ENCODE measurements around the gene RHOH. TPM values are rescaled to one million over a fixed set of nuclear protein-coding genes. Genes with fewer than 3 reads are reported as not detected.

Gene RHOH
- total and polyA plus RNA-seq, 8 donors, result 0.29 to 10.1 (median 0.78) TPM

GRCh38 chr4:40209401-40209800, 12.6 kb downstream of the RHOH start:
- Histone ChIP-seq H3K9me3 (no peaks in the 10 kb centered on the region), H3K27me3 (no peaks in the 10 kb centered on the region), H3K27ac (no peak overlapping the region), H3K4me3 (no peak overlapping the region), H3K4me1 (peaks cover 0 to 44% of the 10 kb centered on the region in 2 donors), H3K36me3 (no peaks in the 10 kb centered on the region)
- no peak for TF ChIP-seq CTCF (IDR thresholded peaks at IDR 0.05)
- intact Hi-C loops (cut with DNase I), result no loop called here
- no peak for ATAC-seq
- no peak for DNase-seq

GRCh38 chr4:40210776-40211175, 13.9 kb downstream of the RHOH start:
- Histone ChIP-seq H3K4me1 (peaks cover 0 to 31% of the 10 kb centered on the region in 2 donors), H3K27me3 (no peaks in the 10 kb centered on the region), H3K4me3 (no peak overlapping the region), H3K9me3 (no peaks in the 10 kb centered on the region), H3K27ac (no peak overlapping the region), H3K36me3 (no peaks in the 10 kb centered on the region)
- no peak for ATAC-seq
- no peak for TF ChIP-seq CTCF (IDR thresholded peaks at IDR 0.05)
- no peak for DNase-seq
- intact Hi-C loops (cut with DNase I), result no loop called here

- no peaks in the 10 kb centered on the region for H3K36me3 ChIP-seq
- TF ChIP-seq CTCF (IDR thresholded peaks at IDR 0.05), result no peak
- ATAC-seq (no peak), DNase-seq (no peak)
- no peaks in the 10 kb centered on the region for H3K9me3 ChIP-seq
- no peak overlapping the region for H3K27ac ChIP-seq
- H3K4me1 ChIP-seq, result peaks cover 0 to 23% of the 10 kb centered on the region in 2 donors
- no peaks in the 10 kb centered on the region for H3K27me3 ChIP-seq
- intact Hi-C loops (cut with DNase I), result no loop called here
- no peak overlapping the region for H3K4me3 ChIP-seq
These were observed 14.7 kb downstream of the RHOH start for GRCh38 chr4:40211224-40212185.

GRCh38 chr4:40212674-40213527, 16.1 kb downstream of the RHOH start:
- intact Hi-C loops (cut with DNase I), result no loop called here
- H3K27me3 ChIP-seq, result no peaks in the 10 kb centered on the region
- no peak overlapping the region for H3K4me3 ChIP-seq
- no peak for TF ChIP-seq CTCF (IDR thresholded peaks at IDR 0.05)
- ATAC-seq, result no peak
- H3K36me3 ChIP-seq, result no peaks in the 10 kb centered on the region
- no peak overlapping the region for H3K27ac ChIP-seq
- DNase-seq, result no peak
- peaks cover 0 to 15% of the 10 kb centered on the region in 2 donors for H3K4me1 ChIP-seq
- H3K9me3 ChIP-seq, result no peaks in the 10 kb centered on the region

- no peaks in the 10 kb centered on the region for H3K9me3 ChIP-seq
- no peak for TF ChIP-seq CTCF (IDR thresholded peaks at IDR 0.05)
- H3K27me3 ChIP-seq, result no peaks in the 10 kb centered on the region
- H3K36me3 ChIP-seq, result no peaks in the 10 kb centered on the region
- no peak overlapping the region for H3K4me3 ChIP-seq
- intact Hi-C loops (cut with DNase I), result no loop called here
- ATAC-seq (no peak), DNase-seq (no peak)
- peaks cover 0 to 15% of the 10 kb centered on the region in 2 donors for H3K4me1 ChIP-seq
- no peak overlapping the region for H3K27ac ChIP-seq
These were observed 17.2 kb downstream of the RHOH start for GRCh38 chr4:40214038-40214437.
